Lower leg skin (tissue), 4 donors: ENCODE data around the gene THSD4. TPM values are rescaled to one million over a fixed set of nuclear protein-coding genes. Genes with fewer than 3 reads are reported as not detected.

Experiments used
- DNase-seq, 2 donors: peaks; one replicate each; pipeline ENCODE4 v3.0.0-alpha.2; 2019; ENCODE audit warnings: low spot score in 2 of 2
- H3K4me3 ChIP-seq: fragments of 200-600 bp; sonication (generic); 2 replicates; pipeline ENCODE4 v1.5.1; 2017; ENCODE audit warnings: mild to moderate bottlenecking, low read depth; ENCODE audit not compliant: poor library complexity, severe bottlenecking
- POLR2A ChIP-seq, 2 donors: fragments of 450-650 bp; IDR thresholded peaks; one replicate each; pipeline ENCODE4 v1.6.1; 2016 to 2017; ENCODE audit warnings: antibody characterized with exemption in 2 of 2, mild to moderate bottlenecking in 1 of 2, moderate library complexity in 1 of 2
- WGBS, 2 donors: methylation state at CpG; one replicate each; pipeline ENCODE4 v1.1.5; 2018; 5-methylcytosine and 5-hydroxymethylcytosine counted together
- intact Hi-C: fragments of 100-400 bp; cut with DNase I; formaldehyde crosslinking; loops from one replicate; pipeline ENCODE4 v1.15.0; 2023; ENCODE audit warnings: low total_unique reads
- total RNA-seq, 4 donors: library from RNA; depleted of rRNA; stranded (reverse); fragments of >200 nt; gene quantifications; one replicate each; pipeline ENCODE4 v1.1.0, GENCODE V29; 2016
- TF ChIP-seq, protein P1 (sequence below), 3 donors: fragments of 450-650 bp; IDR thresholded peaks; one replicate each; pipeline ENCODE4 v1.5.1; 2016; ENCODE audit warnings: antibody characterized with exemption in 3 of 3, mild to moderate bottlenecking in 3 of 3, moderate library complexity in 2 of 3

Gene THSD4
- total RNA-seq, 4 donors from 2014 or later, result 9.3 to 39.2 (median 32.8) TPM

DNA sequence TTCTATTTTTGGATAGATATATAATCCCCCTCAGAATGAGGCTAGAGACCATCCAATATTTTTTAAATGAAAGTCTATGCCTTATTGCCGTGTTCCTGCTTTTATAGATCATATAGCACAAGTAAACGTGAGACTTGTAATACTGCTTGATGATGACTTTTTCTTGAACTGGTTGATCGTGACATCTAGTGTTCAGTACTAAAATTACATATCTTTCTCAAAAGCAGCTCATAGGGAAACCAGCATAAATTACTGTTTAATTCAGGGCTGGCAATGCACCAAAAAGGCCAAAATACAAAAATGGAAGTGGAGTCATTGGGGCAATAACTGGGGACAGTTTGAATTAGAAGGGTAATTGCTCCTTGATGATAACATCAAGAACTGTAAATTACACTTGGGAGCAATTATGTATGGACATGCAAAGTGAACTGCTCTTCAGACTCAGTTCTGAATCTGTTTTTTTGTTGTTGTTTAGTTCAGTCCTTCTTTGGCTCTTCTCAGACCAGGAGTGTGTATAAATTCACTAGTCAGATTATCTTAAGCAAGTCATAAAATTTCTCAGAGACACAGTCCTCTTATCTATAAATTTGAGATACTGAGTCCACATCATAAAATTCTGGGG, 325.3 kb downstream of the THSD4 start:
- TF ChIP-seq POLR2A (IDR thresholded peaks at IDR 0.05), result no peak
- TF ChIP-seq, protein P1, sequence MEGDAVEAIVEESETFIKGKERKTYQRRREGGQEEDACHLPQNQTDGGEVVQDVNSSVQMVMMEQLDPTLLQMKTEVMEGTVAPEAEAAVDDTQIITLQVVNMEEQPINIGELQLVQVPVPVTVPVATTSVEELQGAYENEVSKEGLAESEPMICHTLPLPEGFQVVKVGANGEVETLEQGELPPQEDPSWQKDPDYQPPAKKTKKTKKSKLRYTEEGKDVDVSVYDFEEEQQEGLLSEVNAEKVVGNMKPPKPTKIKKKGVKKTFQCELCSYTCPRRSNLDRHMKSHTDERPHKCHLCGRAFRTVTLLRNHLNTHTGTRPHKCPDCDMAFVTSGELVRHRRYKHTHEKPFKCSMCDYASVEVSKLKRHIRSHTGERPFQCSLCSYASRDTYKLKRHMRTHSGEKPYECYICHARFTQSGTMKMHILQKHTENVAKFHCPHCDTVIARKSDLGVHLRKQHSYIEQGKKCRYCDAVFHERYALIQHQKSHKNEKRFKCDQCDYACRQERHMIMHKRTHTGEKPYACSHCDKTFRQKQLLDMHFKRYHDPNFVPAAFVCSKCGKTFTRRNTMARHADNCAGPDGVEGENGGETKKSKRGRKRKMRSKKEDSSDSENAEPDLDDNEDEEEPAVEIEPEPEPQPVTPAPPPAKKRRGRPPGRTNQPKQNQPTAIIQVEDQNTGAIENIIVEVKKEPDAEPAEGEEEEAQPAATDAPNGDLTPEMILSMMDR (IDR thresholded peaks at IDR 0.05), result peak in 1 of 3 donors; percentile 49
- intact Hi-C loops, result loop anchor here (5.0 to 10.0 kb wide), 2 partner anchors 323 to 426 kb away; partner anchors contain the start of gene THSD4
- DNase-seq, result no peak
- 1% methylated on average over 3 of the region's 3 CpGs for WGBS, 2 donors
- no peak overlapping the region for H3K4me3 ChIP-seq

DNA sequence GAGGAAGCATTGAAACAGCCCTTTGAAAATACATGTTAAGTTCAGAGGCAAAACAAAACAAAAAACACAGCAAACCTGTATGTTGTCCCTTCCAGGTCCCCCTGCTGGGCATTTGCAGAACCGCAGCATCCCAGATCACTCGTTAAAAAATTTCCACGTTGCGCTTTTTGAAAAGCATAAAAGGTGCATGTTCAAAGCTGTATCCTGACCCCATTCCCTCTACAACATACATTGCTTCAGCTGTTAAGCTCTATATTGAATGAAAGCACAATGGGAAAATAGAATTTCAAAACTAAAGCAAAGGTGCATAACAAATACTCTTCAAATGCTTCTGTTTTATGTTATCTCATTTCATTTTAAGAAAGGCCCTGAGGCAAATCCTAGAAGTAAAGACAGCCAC, 328.3 kb downstream of the THSD4 start:
- no peak overlapping the region for H3K4me3 ChIP-seq
- intact Hi-C loops, result loop anchor here (5.0 to 10.0 kb wide), 2 partner anchors 326 to 429 kb away; partner anchors contain the start of gene THSD4
- 5 to 12% methylated on average over 4 of the region's 4 CpGs for WGBS, 2 donors
- DNase-seq, result peak in 1 of 2 donors; percentile 90
- TF ChIP-seq, protein P1 (IDR thresholded peaks at IDR 0.05), result no peak
- TF ChIP-seq POLR2A (IDR thresholded peaks at IDR 0.05), result no peak

DNA sequence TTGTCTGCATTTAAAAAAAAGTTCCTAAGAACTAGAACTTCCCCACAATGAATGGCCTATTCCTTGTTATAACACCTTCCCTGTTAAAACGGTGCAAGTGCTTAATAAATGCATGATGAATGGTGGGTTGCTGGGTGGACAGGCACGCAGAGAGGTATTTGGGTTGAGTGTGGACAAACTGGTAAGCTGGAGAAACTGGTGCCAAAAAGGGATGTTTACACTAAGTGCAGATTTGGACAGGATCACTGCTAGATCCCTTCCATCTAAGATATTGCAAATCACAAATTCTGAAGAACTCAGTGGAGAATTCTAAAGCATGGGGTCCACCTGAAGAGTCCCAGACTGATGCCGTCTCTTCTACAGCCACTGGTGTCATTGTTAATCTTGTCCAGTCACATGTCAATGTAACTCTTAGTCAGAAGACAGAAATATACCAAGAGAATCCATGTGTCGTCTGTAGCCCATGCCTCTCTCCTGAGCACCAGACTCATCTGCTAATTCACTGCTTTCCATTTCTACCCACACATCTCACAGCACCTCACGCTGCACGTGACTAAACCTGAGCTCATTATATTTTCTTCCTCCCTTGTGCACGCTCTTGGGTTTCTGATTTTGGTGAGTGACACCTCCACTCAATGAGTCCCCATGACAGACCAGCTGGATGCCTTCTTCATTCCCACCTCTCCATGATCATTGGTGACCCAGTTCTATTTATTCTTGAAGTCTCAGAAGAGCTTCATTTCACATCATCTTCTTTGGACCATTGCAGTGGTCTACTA, 328.9 kb downstream of the THSD4 start:
- intact Hi-C loops, result loop anchor here (5.0 to 10.0 kb wide), 2 partner anchors 327 to 429 kb away; partner anchors contain the start of gene THSD4

DNA sequence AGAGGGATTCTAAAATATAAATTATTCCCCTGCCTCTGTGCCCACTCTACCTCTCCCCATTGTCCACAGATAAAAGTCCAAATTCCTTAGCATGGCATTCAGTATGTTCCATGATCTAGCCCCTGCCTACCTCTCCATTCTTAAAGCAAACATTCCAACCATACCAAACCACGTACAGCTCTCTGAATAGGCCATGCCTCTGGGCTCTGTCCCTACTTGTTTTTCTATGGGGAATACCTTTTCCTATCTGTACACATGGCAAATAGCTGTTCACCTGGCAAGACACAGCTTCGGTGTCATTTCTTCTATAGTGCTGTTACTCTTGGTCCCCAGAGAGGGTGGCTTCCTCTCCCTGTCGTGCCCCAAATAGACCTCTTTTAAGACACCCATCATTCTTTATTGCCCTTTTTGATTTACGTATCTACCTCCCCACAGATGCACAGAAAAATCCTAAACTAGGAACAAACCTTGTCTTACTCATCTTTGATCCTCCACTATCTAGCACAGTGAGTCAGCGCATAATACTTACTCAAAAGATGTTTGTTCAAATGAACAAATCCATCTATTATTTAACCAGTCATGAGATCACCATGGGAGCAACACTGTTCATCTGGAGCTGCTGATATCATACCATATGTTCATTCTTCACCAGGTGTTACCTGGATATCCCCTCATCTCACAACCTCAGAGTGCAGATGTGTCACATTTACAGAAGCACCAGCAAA, 329.8 kb downstream of the THSD4 start:
- intact Hi-C loops, result loop anchor here (5.0 to 10.0 kb wide), 3 partner anchors 282 to 430 kb away; partner anchors contain the start of gene THSD4
- TF ChIP-seq, protein P1 (IDR thresholded peaks at IDR 0.05), result no peak
- TF ChIP-seq POLR2A (IDR thresholded peaks at IDR 0.05), result no peak
- DNase-seq, result no peak
- H3K4me3 ChIP-seq, result no peak overlapping the region
- WGBS, 2 donors, result 75 to 83% methylated on average over 5 of the region's 5 CpGs

More for the DNA sequence above, 328.9 kb downstream of the THSD4 start:
- DNase-seq, result no peak
- TF ChIP-seq, protein P1 (IDR thresholded peaks at IDR 0.05), result no peak
- TF ChIP-seq POLR2A (IDR thresholded peaks at IDR 0.05), result no peak
- H3K4me3 ChIP-seq, result no peak overlapping the region
- 82 to 85% methylated on average over 7 of the region's 7 CpGs for WGBS, 2 donors

DNA sequence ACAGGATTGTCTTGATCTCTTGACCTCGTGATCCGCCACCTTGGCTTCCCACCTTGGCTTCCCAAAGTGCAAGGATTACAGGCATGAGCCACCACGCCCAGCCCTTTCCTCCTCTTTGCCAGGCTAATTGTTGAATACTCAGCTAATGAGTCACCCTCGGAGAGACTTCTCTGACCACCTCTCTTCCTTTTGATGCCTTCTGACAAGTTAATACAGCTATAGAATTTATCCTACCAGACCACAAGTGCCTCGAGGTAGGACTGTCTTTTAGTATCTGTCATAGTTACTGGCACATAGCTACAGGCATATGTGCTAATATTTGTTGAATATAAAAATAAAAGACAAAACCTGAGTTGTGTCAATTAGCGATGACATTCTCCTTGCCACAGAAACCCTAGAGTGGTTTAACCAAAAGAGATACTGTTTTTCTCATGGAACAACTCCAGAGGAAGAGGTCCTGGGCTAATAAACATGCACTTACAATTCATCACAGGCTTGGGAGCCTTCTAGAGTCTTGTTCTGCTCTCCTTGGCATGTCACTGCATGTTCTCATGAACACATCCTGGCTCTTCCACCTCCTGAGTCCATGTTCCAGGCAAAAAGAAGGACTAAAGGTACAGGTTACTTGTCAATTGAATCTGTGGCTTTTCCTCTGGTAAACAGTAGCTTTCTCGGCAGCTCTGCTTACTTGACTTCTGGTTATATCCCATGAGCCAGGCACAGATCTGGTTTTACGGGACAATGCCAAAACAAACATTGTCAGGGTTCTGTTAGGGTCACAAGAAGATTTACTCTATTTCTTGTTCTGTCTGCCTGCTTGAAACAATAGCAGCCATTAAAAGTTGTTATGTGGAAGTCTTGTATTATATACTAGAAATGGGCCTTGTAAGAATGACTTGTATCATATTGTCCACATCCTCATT, 332.3 kb downstream of the THSD4 start:
- 44 to 55% methylated on average over 8 of the region's 8 CpGs for WGBS, 2 donors
- intact Hi-C loops, result loop anchor here (5.0 to 10.0 kb wide), 2 partner anchors 280 to 433 kb away; no protein-coding TSS in a partner anchor
- H3K4me3 ChIP-seq, result no peak overlapping the region
- no peak for TF ChIP-seq POLR2A (IDR thresholded peaks at IDR 0.05)
- TF ChIP-seq, protein P1 (IDR thresholded peaks at IDR 0.05), result no peak
- peak in 1 of 2 donors; percentile 48 for DNase-seq
